ENCODE results near the gene ATP1A4.

ATP1A4 gene

DNA sequence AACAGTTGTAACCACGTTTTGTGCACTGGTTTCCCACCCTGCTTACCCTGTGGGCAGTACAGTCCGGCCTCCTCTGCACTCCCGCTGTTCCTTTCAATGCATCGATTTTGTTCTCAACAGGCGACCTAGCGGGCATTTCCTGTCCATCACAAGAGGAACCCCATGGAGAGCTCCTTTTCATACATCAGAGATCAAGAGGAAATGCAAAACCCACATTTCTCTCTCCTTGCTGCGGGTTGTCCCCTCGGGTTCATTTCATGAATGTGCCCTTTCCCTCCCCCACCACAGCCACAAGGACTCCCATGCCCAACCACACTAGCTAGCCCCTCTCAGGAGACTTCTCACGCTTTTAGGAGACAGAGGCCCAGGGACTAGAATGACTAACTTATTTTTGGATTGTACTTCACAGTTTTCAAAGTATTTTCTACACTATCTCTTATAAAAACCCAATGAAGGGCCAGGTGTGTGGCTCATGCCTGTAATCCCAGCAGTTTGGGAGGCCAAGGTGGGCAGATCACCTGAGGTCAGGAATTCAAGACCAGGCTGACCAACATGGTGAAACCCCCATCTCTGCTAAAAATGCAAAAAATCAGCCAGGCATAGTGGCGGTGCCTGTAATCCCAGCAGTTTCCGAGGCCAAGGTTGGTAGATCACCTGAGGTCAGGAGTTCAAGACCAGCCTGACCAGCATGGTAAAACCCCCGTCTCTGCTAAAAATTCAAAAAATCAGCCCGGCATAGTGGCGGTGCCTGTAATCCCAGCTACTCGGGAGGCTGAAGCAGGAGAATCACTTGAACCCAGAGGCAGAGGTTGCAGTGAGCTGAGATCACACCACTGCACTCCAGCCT lies 18.4 kb downstream of the ATP1A4 start:
- in situ Hi-C loops (cut with MboI; ENCODE audit: low sequenced_read_pairs): no loop called here

DNA sequence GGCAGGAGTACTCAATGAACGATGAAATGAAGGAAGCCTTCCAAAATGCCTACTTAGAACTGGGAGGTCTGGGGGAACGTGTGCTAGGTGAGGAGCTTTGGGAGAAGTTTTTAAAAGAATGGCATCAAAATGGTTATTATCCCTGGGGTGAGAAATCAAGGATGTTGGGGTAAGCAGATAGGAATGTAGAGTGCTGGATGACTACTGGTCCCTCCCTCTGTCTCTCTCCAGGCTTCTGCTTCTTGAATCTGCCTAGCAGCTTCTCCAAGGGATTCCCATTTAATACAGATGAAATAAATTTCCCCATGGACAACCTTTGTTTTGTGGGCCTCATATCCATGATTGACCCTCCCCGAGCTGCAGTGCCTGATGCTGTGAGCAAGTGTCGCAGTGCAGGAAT lies 20.0 kb downstream of the ATP1A4 start:
- in situ Hi-C loops (cut with MboI; ENCODE audit: low sequenced_read_pairs): no loop called here

DNA sequence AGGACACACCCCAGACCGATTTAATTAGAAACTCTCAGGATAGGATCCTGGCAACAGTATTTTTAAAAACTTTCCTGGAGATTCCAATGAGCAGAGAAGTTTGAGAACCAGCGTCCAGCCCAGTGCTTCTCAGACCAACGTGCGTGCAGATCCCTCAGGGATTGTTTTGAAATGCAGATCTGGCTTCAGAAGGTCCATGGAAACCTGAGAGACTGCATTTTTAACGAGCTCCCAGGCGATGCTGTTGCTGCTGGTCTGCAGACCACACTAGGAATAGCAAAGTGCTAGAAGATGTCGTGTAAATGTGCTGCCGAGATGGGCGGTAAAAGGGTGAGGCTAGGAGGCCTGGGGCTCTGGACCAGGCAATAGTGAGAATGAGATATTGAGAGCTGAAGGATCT lies 20.6 kb downstream of the ATP1A4 start:
- in situ Hi-C loops (cut with MboI; ENCODE audit: low sequenced_read_pairs): no loop called here

DNA sequence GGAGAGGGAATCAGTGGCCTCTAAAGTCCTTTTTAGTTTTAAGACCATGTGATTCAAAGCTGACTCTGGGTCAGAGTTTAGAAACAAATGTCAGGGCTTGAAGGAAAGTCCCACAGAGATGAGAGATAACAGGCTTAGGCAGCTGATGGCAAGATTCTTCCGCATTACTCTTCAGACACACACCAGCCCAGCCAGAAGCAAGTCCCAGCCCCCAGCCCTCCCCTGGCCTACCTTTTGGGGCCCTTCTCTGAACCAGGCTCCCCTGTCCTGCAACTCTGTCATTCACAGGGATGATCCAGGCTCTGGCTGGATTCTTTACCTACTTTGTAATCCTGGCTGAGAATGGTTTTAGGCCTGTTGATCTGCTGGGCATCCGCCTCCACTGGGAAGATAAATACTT lies 25.8 kb downstream of the ATP1A4 start:
- in situ Hi-C loops (cut with MboI; ENCODE audit: low sequenced_read_pairs): no loop called here

GRCh38 chr1:160177667-160178066 lies 26.3 kb downstream of the ATP1A4 start:
- in situ Hi-C loops (cut with MboI; ENCODE audit: low sequenced_read_pairs): no loop called here

- in situ Hi-C loops (cut with MboI; ENCODE audit: low sequenced_read_pairs): no loop called here
Observed at GRCh38 chr1:160178731-160179130, 27.3 kb downstream of the ATP1A4 start.

- in situ Hi-C loops (cut with MboI; ENCODE audit: low sequenced_read_pairs): no loop called here
Observed at GRCh38 chr1:160179336-160179735, 27.9 kb downstream of the ATP1A4 start.

GRCh38 chr1:160186246-160186645 lies 34.8 kb downstream of the ATP1A4 start:
- in situ Hi-C loops (cut with MboI; ENCODE audit: low sequenced_read_pairs): no loop called here

DNA sequence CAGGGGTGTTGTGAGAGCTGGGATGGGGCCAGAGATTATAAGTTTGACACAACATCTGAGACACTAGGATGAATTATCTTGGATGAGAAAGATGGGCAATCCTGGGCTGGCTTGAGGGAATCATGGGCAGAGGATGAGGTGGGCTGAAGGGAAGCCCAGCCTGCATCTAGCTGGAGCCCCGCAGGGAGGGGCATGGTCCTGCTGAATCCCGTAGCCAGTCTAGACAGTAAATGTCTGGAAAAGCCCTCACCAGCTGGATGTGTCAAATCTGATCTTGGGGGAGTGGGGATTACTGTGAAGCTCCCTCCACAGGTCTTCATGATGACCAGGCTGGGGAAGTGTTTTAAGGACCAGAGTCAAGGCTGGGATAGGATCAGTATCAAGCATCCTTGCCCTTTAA lies 35.3 kb downstream of the ATP1A4 start:
- in situ Hi-C loops (cut with MboI; ENCODE audit: low sequenced_read_pairs): no loop called here

- in situ Hi-C loops (cut with MboI; ENCODE audit: low sequenced_read_pairs): no loop called here
Observed at GRCh38 chr1:160187407-160187806, 36.0 kb downstream of the ATP1A4 start.

GRCh38 chr1:160188341-160188740 lies 36.9 kb downstream of the ATP1A4 start:
- in situ Hi-C loops (cut with MboI; ENCODE audit: low sequenced_read_pairs): no loop called here

- in situ Hi-C loops (cut with MboI; ENCODE audit: low sequenced_read_pairs): no loop called here
Observed at GRCh38 chr1:160189649-160190625, 38.5 kb downstream of the ATP1A4 start, which contains the start of gene CASQ1. CASQ1 (plus strand) TSS chr1:160190575; CDS start chr1:160190752, 177 bp downstream.

DNA sequence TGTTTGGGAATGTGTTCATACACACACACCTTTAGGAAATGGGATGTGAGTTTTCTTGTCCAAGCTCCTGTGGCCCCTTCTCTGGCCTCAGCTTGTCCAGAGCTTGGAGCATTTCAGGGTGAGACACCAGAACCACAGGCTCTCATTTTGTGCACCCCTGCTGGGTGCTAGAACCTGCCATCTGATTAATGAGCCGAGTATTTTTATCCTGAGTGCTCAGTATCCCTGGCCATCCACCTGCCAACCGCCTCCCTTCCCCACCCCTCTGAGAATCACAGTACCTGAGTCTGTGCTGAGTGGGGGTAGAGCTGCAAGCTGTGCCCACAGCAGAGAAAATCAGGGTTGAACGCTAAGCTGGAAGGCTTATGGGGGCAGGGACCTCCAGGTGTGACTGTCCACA lies 40.4 kb downstream of the ATP1A4 start:
- in situ Hi-C loops (cut with MboI; ENCODE audit: low sequenced_read_pairs): no loop called here

DNA sequence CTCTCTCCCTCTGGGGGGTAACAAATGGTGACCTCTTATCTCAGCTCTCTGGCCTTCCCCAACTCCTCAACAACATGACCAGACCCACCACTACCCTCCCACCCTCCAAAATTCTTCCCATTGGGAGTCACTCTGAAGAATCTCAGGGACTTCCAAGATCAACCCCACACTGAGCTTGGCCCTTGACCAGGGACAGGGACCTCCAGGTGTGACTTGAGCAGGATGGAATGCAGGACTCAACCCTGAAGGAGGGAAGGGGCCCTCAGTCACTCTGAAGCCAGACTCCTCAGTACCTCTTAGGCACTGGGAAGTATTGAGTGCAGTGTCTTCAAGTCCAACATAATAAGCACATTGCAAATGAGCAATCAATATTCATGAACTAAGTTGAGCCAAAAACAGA lies 40.8 kb downstream of the ATP1A4 start:
- in situ Hi-C loops (cut with MboI; ENCODE audit: low sequenced_read_pairs): no loop called here

DNA sequence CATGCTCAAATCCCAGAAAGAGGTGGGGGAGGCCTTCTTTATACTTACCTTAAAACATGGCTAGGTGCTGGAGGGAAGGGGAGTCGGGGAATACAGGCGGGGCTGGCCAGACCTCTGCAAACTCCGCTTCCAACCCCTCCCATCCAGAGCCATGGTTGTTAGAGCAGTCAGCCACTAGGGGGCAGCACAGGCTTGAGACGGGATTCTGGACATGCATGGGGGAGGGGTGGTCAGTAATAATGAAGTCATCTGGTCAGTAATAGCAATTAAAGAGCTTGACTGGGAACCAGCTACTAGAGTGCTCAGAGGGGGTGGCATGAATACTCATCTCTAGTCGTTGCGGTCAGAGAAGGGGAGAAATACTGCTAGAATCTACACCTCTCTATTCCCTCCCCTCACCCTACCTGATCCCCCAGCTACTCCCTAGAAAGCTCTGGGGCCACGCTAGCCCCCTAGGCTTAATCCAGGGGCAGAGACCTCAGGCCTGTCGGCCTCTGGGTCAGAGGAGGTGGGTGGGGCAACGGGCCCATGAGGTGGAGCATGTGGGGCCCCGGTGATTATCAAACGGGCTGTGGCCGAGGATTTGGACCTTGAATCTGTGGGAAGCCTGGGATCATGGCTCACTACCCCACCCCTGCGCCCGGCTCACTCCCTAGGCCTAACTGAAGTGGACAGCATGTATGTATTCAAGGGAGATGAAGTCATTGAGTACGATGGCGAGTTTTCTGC lies 41.9 kb downstream of the ATP1A4 start:
- in situ Hi-C loops (cut with MboI; ENCODE audit: low sequenced_read_pairs): no loop called here

DNA sequence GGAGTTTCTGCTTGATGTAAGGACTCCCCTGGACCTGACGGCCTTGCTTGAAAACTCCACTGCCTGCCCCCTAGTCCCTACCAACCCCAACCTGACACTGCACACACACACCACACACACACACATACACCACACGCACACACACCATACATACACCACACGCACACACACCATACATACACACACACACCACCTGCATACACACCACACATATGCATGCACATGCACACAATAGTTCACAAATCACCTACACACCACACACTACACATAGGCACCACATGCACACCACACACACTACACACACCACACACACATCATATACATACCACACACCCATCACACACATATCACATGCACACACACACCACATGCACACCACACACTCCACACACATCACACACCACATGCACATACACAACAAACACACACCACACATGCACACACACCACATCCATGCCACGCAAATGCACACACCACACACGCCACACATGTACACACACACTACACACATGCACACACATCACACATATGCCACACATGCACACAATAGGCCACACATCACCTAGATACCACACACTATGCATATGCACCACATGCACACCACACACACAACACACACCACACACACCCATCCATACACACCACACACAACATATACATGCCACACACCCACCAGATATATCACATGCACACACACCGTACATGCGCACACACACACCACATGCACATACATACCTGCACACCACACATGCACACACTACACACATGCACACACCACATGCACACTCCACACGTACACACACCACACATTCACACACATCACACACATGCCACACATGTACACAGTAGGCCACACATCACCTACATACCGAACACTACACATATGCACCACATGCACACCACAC lies 42.7 kb downstream of the ATP1A4 start:
- in situ Hi-C loops (cut with MboI; ENCODE audit: low sequenced_read_pairs): no loop called here

DNA sequence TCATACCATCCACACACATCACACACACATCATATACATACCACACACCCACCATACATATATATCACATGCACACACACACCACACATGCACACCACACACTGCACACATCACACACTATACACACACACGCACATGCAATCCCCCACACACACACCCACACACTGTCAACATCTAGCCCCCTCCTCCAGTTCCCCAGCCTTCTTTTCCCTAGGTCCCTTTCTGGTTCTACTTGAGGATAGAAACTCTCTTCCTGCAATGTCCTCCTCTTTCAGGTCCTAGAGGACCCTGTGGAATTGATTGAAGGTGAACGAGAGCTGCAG lies 43.3 kb downstream of the ATP1A4 start:
- in situ Hi-C loops (cut with MboI; ENCODE audit: low sequenced_read_pairs): no loop called here

DNA sequence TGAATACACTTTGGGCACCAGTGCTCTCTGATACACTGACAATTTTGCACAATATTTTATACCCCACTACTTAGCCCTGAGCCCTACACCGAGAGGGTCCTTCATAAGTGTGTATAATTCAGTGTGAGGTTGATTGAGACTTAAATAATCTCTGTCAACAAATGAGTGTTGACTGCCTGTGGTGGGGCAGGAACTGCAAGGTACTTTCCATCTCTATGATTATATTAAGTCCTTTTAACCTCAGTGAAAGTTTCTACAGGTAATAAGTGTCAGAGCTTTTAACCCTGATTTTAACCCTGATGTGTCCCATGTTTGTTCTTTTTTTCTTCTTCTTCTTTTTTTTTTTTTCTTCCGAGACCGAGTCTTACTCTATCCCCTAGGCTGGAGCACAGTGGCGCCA lies 44.7 kb downstream of the ATP1A4 start:
- in situ Hi-C loops (cut with MboI; ENCODE audit: low sequenced_read_pairs): no loop called here

DNA sequence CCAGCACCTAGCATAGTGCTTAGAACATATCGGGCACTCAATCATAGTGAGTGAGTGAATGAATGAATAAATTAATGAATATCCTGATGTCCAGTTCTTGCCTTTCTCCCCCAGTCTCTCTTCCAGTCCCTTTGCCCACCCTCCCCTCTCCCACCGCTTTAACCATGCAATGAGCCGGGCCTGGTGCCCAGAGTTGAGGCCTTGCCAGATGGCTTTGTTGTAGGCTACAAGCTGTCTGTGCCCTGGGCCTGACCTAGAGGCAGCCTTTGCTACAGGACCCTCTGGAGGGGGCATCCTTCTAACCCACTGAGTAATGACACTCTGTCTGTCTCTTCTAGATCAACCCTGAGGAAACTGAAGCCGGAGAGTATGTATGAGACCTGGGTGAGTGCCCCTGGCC lies 45.8 kb downstream of the ATP1A4 start:
- in situ Hi-C loops (cut with MboI; ENCODE audit: low sequenced_read_pairs): no loop called here

- in situ Hi-C loops (cut with MboI; ENCODE audit: low sequenced_read_pairs): no loop called here
Observed at GRCh38 chr1:160200786-160201185, 49.4 kb downstream of the ATP1A4 start.
